IMR-90 (cell line): ENCODE measurements around the gene MYO3B. TPM values are rescaled to one million over a fixed set of nuclear protein-coding genes. Genes with fewer than 3 reads are reported as not detected.

Experiments
- ATAC-seq: fragments of 200-7000 bp; cut with Tn5 transposase; 2 replicates; pipeline ENCODE4 v1.9.1; 2020; ENCODE audit warnings: low read depth, mild to moderate bottlenecking, moderate library complexity
- BruUV-seq: library from RNA; stranded (reverse); fragments of 400-500 nt; replicated peaks from 2 replicates; lab custom pipeline; 2021; lab: Mats Ljungman, UMichigan
- CTCF ChIA-PET: fragments of 300-600 bp; formaldehyde crosslinking; extraction: SDS; loops from one replicate; lab custom pipeline; 2021; ENCODE audit warnings: antibody characterized with exemption; lab: Yijun Ruan, JAX
- POLR2A ChIA-PET: fragments of 300-600 bp; sonication (Branson Sonifier 250); formaldehyde crosslinking; loops from one replicate; lab custom pipeline; 2022; ENCODE audit warnings: antibody characterized with exemption; ENCODE audit not compliant: unreplicated experiment; lab: Charles Lee
- DNase-seq: peaks from one replicate; pipeline ENCODE4 v3.0.0; 2013
- H2AFZ ChIP-seq: replicated peaks from 2 replicates; pipeline ENCODE3; 2013; ENCODE audit warnings: low read length, mild to moderate bottlenecking; ENCODE audit not compliant: poor library complexity
- H2AK5ac ChIP-seq: 2 replicates; pipeline ENCODE4 v1.6.1; 2013; ENCODE audit warnings: low read depth, low read length, inconsistent platforms
- H2AK9ac ChIP-seq: replicated peaks from 2 replicates; pipeline ENCODE3; 2013; ENCODE audit warnings: mild to moderate bottlenecking, low read depth, low read length, moderate library complexity; ENCODE audit not compliant: poor library complexity
- H2BK120ac ChIP-seq: 2 replicates; pipeline ENCODE4 v1.6.1; 2013; ENCODE audit warnings: low read depth, low read length, inconsistent platforms
- H2BK15ac ChIP-seq: 3 replicates; pipeline ENCODE4 v1.6.1; 2013; ENCODE audit warnings: low read depth, low read length, inconsistent platforms
- H2BK20ac ChIP-seq: 2 replicates; pipeline ENCODE4 v1.6.1; 2013; ENCODE audit warnings: low read depth, mild to moderate bottlenecking, inconsistent platforms, low read length, moderate library complexity
- H2BK5ac ChIP-seq: 2 replicates; pipeline ENCODE4 v1.6.1; 2013; ENCODE audit warnings: mild to moderate bottlenecking, low read depth, low read length, inconsistent platforms; ENCODE audit not compliant: poor library complexity, severe bottlenecking
- H3K14ac ChIP-seq: replicated peaks from 2 replicates; pipeline ENCODE4 v1.6.1; 2013; ENCODE audit warnings: low read depth, low read length, inconsistent platforms
- H3K18ac ChIP-seq: 2 replicates; pipeline ENCODE4 v1.6.1; 2013; ENCODE audit warnings: low read depth, low read length, control low read depth
- H3K23ac ChIP-seq: 2 replicates; pipeline ENCODE4 v1.6.1; 2013; ENCODE audit warnings: low read depth, low read length, inconsistent platforms
- H3K27ac ChIP-seq: 2 replicates; pipeline ENCODE4 v1.5.1; 2013; ENCODE audit warnings: mild to moderate bottlenecking, control low read depth, low read length; ENCODE audit not compliant: insufficient read depth
- H3K27me3 ChIP-seq: 2 replicates; pipeline ENCODE4 v1.6.1; 2013; ENCODE audit warnings: low read length; ENCODE audit not compliant: control insufficient read depth, insufficient read depth
- H3K36me3 ChIP-seq: 2 replicates; pipeline ENCODE4 v1.6.1; 2013; ENCODE audit warnings: low read length, mixed read lengths; ENCODE audit not compliant: control insufficient read depth, insufficient read depth
- H3K4ac ChIP-seq: 2 replicates; pipeline ENCODE4 v1.6.1; 2013; ENCODE audit warnings: low read depth, low read length, inconsistent platforms
- H3K4me1 ChIP-seq: 2 replicates; pipeline ENCODE4 v1.6.1; 2013; ENCODE audit warnings: low read length, mixed read lengths; ENCODE audit not compliant: control insufficient read depth, insufficient read depth
- H3K4me2 ChIP-seq: 2 replicates; pipeline ENCODE4 v1.6.1; 2013; ENCODE audit warnings: low read depth, mild to moderate bottlenecking, control low read depth, low read length, moderate library complexity
- H3K4me3 ChIP-seq: 2 replicates; pipeline ENCODE4 v1.5.1; 2013; ENCODE audit warnings: low read depth, mild to moderate bottlenecking, control low read depth, low read length, moderate library complexity; ENCODE audit not compliant: insufficient read depth
- H3K56ac ChIP-seq: 2 replicates; pipeline ENCODE4 v1.6.1; 2013; ENCODE audit warnings: low read length, inconsistent platforms; ENCODE audit not compliant: insufficient read depth; ENCODE audit errors: extremely low read depth
- H3K79me1 ChIP-seq, 2 experiments: 2 replicates each; pipeline ENCODE4 v1.6.1; 2013; ENCODE audit warnings: low read length in 2 of 2, inconsistent platforms in 1 of 2, low read depth in 1 of 2
- H3K9ac ChIP-seq: 2 replicates; pipeline ENCODE4 v1.6.1; 2013; ENCODE audit warnings: low read depth, low read length, control low read depth
- H3K9me1 ChIP-seq: 2 replicates; pipeline ENCODE4 v1.6.1; 2013; ENCODE audit warnings: low read length, inconsistent platforms; ENCODE audit not compliant: insufficient read depth
- H3K9me3 ChIP-seq: 2 replicates; pipeline ENCODE4 v1.6.1; 2013; ENCODE audit warnings: low read length; ENCODE audit not compliant: control insufficient read depth, insufficient read depth
- H4K20me1 ChIP-seq: 2 replicates; pipeline ENCODE4 v1.6.1; 2013; ENCODE audit warnings: low read length, inconsistent platforms; ENCODE audit not compliant: insufficient read depth
- H4K5ac ChIP-seq: 2 replicates; pipeline ENCODE4 v1.6.1; 2013; ENCODE audit warnings: mild to moderate bottlenecking, low read depth, low read length, control low read depth
- H4K8ac ChIP-seq, 2 experiments: 2 replicates each; pipeline ENCODE4 v1.6.1; 2013; ENCODE audit warnings: low read depth in 2 of 2, low read length in 2 of 2, control low read depth in 1 of 2, inconsistent platforms in 1 of 2
- H4K91ac ChIP-seq: 2 replicates; pipeline ENCODE4 v1.6.1; 2013; ENCODE audit warnings: low read depth, low read length, inconsistent platforms; ENCODE audit not compliant: insufficient read depth
- BHLHE40 ChIP-seq: fragments of 150-350 bp; IDR thresholded peaks from 2 replicates; pipeline ENCODE4 v1.6.1; 2016; ENCODE audit warnings: mild to moderate bottlenecking, low read depth, low read length
- CEBPB ChIP-seq: IDR thresholded peaks from 2 replicates; pipeline ENCODE4 v1.6.1; 2012; ENCODE audit warnings: low read depth, low read length, improper control_type of control experiment
- CHD1 ChIP-seq: IDR thresholded peaks from 2 replicates; pipeline ENCODE4 v1.6.1; 2012; ENCODE audit warnings: low read depth, low read length, improper control_type of control experiment
- FOS ChIP-seq: fragments of 150-350 bp; IDR thresholded peaks from 2 replicates; pipeline ENCODE4 v1.6.1; 2016; ENCODE audit warnings: low read depth, low read length
- MAZ ChIP-seq: IDR thresholded peaks from 2 replicates; pipeline ENCODE4 v1.6.1; 2012; ENCODE audit warnings: low read depth, mild to moderate bottlenecking, low read length, improper control_type of control experiment, moderate library complexity, borderline replicate concordance
- MXI1 ChIP-seq: IDR thresholded peaks from 2 replicates; pipeline ENCODE4 v1.6.1; 2012; ENCODE audit warnings: low read depth, mild to moderate bottlenecking, low read length, moderate library complexity, borderline replicate concordance
- NFE2L2 ChIP-seq: fragments of 150-350 bp; IDR thresholded peaks from 2 replicates; pipeline ENCODE4 v1.6.1; 2016; ENCODE audit warnings: low read depth, mild to moderate bottlenecking, low read length
- POLR2A ChIP-seq: IDR thresholded peaks from 2 replicates; pipeline ENCODE4 v1.6.1; 2012; ENCODE audit warnings: mild to moderate bottlenecking, low read depth, low read length
- RAD21 ChIP-seq: IDR thresholded peaks from 2 replicates; pipeline ENCODE4 v1.6.1; 2012; ENCODE audit warnings: low read length, improper control_type of control experiment
- RCOR1 ChIP-seq: IDR thresholded peaks from 2 replicates; pipeline ENCODE4 v1.6.1; 2012; ENCODE audit warnings: mild to moderate bottlenecking, low read length, improper control_type of control experiment; ENCODE audit not compliant: insufficient replicate concordance
- RFX5 ChIP-seq: IDR thresholded peaks from 2 replicates; pipeline ENCODE4 v1.8.0; 2012; ENCODE audit warnings: low read depth, mild to moderate bottlenecking, low read length, moderate library complexity
- WGBS, 2 experiments: methylation state at CpG; one replicate each; pipeline versions ENCODE4 v1.1.5 to v1.1.7; 2013; ENCODE audit warnings: missing lambda C conversion rate in 2 of 2; ENCODE audit not compliant: insufficient read length in 1 of 2; ENCODE audit errors: extremely low coverage in 2 of 2; 5-methylcytosine and 5-hydroxymethylcytosine counted together
- dilution Hi-C: fragments of 300-500 bp; cut with HindIII; formaldehyde crosslinking; loops from one replicate; pipeline ENCODE4 v1.14.3; 2018; ENCODE audit warnings: low sequenced_read_pairs; ENCODE audit not compliant: unreplicated experiment
- in situ Hi-C: fragments of 300-500 bp; cut with MboI; formaldehyde crosslinking; loops from 3 replicates; pipeline ENCODE4 v1.14.3; 2019; ENCODE audit warnings: low sequenced_read_pairs, inconsistent platforms, mixed read lengths
- intact Hi-C: fragments of 100-400 bp; cut with micrococcal nuclease; formaldehyde crosslinking; loops from 2 replicates; pipeline ENCODE4 v1.10.0; 2022
- polyA plus RNA-seq, 3 experiments: library from polyadenylated mRNA; depleted of rRNA; stranded (reverse); fragments of >200 nt; gene quantifications; 2 replicates each; pipeline ENCODE4 v1.2.3, GENCODE V29; 2012; ENCODE audit warnings: low replicate concordance in 1 of 3
- total RNA-seq: library from RNA; depleted of rRNA; stranded (reverse); fragments of >200 nt; gene quantifications from 2 replicates; pipeline ENCODE4 v1.2.3, GENCODE V29; 2012
- TF ChIP-seq, protein P1 (sequence below): fragments of 150-350 bp; IDR thresholded peaks from 2 replicates; pipeline ENCODE4 v1.6.1; 2017; ENCODE audit warnings: mild to moderate bottlenecking, antibody characterized with exemption, low read length, low read depth
- TF ChIP-seq, protein P2 (sequence below): fragments of 150-350 bp; IDR thresholded peaks from 2 replicates; pipeline ENCODE4 v1.6.1; 2016; ENCODE audit warnings: low read depth, mild to moderate bottlenecking, low read length, moderate library complexity, borderline replicate concordance
- TF ChIP-seq, protein P3 (sequence below): conservative IDR thresholded peaks from 2 replicates; pipeline ENCODE4 v1.5.1; 2012; ENCODE audit warnings: mild to moderate bottlenecking, low read depth, low read length, improper control_type of control experiment

The MYO3B gene
- total and polyA plus RNA-seq, 2 of the 4 experiments (the other 2 are of a cell fraction) = 0.02 TPM; not detected in 1

DNA sequence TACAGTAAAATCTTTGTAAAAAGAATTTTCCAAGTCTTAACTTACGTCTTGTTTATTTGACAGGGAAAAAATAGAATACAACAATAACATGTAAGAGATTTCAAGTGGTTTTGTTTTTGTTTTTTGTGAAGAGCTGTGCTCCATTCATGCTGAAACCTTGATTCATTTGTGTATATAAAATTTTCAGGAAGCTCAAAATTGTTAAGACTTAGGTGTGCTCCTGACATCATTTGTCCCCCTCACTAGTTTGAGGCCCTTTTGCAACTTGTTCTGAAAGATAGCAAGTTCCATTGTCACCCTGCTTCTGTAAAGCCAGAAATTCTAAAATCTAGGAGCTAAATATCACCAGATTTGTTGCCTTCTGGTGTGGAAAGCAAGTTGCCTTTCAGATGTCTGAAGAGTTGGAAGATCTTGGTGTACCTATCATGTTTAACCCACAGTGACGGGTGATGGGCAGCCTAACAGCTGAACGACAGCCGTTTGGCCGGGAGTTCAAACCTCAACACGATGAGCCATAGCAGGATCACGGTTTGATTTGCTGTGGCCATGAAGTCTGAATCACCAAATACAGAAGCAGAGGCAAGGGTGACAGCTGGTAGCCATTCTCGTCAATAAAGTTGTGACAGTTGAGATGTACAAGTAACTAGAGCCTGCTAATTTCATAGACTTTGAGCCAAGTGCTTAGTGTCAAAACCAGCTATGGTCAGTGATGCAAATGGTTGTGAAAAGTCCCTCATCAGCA, 331.7 kb downstream of the MYO3B start:
- WGBS, 2 experiments = 71% methylated on average over 6 of the region's 8 CpGs; no CpG with 5 or more reads in 1 of the 2 experiments
- H2BK5ac ChIP-seq = no peak overlapping the region
- dilution Hi-C loops = no loop called here
- no peak overlapping the region for H4K8ac ChIP-seq
- H3K4me1 ChIP-seq = no peaks in the 10 kb centered on the region
- H2AFZ ChIP-seq = no peak overlapping the region
- H3K23ac ChIP-seq = no peak overlapping the region
- H3K9me1 ChIP-seq = no peaks in the 10 kb centered on the region
- no peak overlapping the region for H3K18ac ChIP-seq
- DNase-seq (no peak), ATAC-seq (no peak)
- POLR2A ChIA-PET = no interaction called here
- no peak for TF ChIP-seq POLR2A
- no peak for TF ChIP-seq RFX5
- no peak for TF ChIP-seq CHD1
- TF ChIP-seq BHLHE40 = no peak
- TF ChIP-seq, protein P1, sequence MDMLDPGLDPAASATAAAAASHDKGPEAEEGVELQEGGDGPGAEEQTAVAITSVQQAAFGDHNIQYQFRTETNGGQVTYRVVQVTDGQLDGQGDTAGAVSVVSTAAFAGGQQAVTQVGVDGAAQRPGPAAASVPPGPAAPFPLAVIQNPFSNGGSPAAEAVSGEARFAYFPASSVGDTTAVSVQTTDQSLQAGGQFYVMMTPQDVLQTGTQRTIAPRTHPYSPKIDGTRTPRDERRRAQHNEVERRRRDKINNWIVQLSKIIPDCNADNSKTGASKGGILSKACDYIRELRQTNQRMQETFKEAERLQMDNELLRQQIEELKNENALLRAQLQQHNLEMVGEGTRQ = no peak
- no peak for TF ChIP-seq NFE2L2
- TF ChIP-seq, protein P2, sequence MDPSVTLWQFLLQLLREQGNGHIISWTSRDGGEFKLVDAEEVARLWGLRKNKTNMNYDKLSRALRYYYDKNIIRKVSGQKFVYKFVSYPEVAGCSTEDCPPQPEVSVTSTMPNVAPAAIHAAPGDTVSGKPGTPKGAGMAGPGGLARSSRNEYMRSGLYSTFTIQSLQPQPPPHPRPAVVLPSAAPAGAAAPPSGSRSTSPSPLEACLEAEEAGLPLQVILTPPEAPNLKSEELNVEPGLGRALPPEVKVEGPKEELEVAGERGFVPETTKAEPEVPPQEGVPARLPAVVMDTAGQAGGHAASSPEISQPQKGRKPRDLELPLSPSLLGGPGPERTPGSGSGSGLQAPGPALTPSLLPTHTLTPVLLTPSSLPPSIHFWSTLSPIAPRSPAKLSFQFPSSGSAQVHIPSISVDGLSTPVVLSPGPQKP = no peak
- TF ChIP-seq, protein P3, sequence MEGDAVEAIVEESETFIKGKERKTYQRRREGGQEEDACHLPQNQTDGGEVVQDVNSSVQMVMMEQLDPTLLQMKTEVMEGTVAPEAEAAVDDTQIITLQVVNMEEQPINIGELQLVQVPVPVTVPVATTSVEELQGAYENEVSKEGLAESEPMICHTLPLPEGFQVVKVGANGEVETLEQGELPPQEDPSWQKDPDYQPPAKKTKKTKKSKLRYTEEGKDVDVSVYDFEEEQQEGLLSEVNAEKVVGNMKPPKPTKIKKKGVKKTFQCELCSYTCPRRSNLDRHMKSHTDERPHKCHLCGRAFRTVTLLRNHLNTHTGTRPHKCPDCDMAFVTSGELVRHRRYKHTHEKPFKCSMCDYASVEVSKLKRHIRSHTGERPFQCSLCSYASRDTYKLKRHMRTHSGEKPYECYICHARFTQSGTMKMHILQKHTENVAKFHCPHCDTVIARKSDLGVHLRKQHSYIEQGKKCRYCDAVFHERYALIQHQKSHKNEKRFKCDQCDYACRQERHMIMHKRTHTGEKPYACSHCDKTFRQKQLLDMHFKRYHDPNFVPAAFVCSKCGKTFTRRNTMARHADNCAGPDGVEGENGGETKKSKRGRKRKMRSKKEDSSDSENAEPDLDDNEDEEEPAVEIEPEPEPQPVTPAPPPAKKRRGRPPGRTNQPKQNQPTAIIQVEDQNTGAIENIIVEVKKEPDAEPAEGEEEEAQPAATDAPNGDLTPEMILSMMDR = no peak
- TF ChIP-seq FOS = no peak
- TF ChIP-seq RCOR1 = no peak
- no peak for TF ChIP-seq RAD21
- no peak for TF ChIP-seq CEBPB
- no peak for TF ChIP-seq MXI1
- TF ChIP-seq MAZ = no peak
- in situ Hi-C loops = no loop called here
- H2AK5ac ChIP-seq = no peak overlapping the region
- no peak overlapping the region for H2BK15ac ChIP-seq
- no peaks in the 10 kb centered on the region for H3K9me3 ChIP-seq
- no peak overlapping the region for H2BK20ac ChIP-seq
- H3K4me3 ChIP-seq = no peak overlapping the region
- H4K91ac ChIP-seq = no peak overlapping the region
- no peak overlapping the region for H4K5ac ChIP-seq
- no TSS peak for BruUV-seq
- no peak overlapping the region for H2BK120ac ChIP-seq
- H3K36me3 ChIP-seq = no peaks in the 10 kb centered on the region
- H3K27ac ChIP-seq = no peak overlapping the region
- no peak overlapping the region for H3K14ac ChIP-seq
- H3K27me3 ChIP-seq = no peaks in the 10 kb centered on the region
- intact Hi-C loops = no loop called here
- no peak overlapping the region for H3K56ac ChIP-seq
- no peak overlapping the region for H3K4ac ChIP-seq
- H3K4me2 ChIP-seq = no peak overlapping the region
- no peak overlapping the region for H3K9ac ChIP-seq
- H4K20me1 ChIP-seq = no peaks in the 10 kb centered on the region
- CTCF ChIA-PET = no interaction called here
- H2AK9ac ChIP-seq = no peak overlapping the region
- H3K79me1 ChIP-seq = no peaks in the 10 kb centered on the region
